IMR-90 (cell line): ENCODE data around the gene CYP4Z1. TPM values are rescaled to one million over a fixed set of nuclear protein-coding genes. Genes with fewer than 3 reads are reported as not detected.

Experiments
- ATAC-seq: fragments of 200-7000 bp; cut with Tn5 transposase; 2 replicates; pipeline ENCODE4 v1.9.1; 2020; ENCODE audit warnings: low read depth, mild to moderate bottlenecking, moderate library complexity
- BruUV-seq: library from RNA; stranded (reverse); fragments of 400-500 nt; replicated peaks from 2 replicates; lab custom pipeline; 2021; lab: Mats Ljungman, UMichigan
- CTCF ChIA-PET: fragments of 300-600 bp; formaldehyde crosslinking; extraction: SDS; loops from one replicate; lab custom pipeline; 2021; ENCODE audit warnings: antibody characterized with exemption; lab: Yijun Ruan, JAX
- POLR2A ChIA-PET: fragments of 300-600 bp; sonication (Branson Sonifier 250); formaldehyde crosslinking; loops from one replicate; lab custom pipeline; 2022; ENCODE audit warnings: antibody characterized with exemption; ENCODE audit not compliant: unreplicated experiment; lab: Charles Lee
- DNase-seq: peaks from one replicate; pipeline ENCODE4 v3.0.0; 2013
- H2AFZ ChIP-seq: replicated peaks from 2 replicates; pipeline ENCODE3; 2013; ENCODE audit warnings: low read length, mild to moderate bottlenecking; ENCODE audit not compliant: poor library complexity
- H2AK5ac ChIP-seq: 2 replicates; pipeline ENCODE4 v1.6.1; 2013; ENCODE audit warnings: low read depth, low read length, inconsistent platforms
- H2AK9ac ChIP-seq: replicated peaks from 2 replicates; pipeline ENCODE3; 2013; ENCODE audit warnings: mild to moderate bottlenecking, low read depth, low read length, moderate library complexity; ENCODE audit not compliant: poor library complexity
- H2BK120ac ChIP-seq: 2 replicates; pipeline ENCODE4 v1.6.1; 2013; ENCODE audit warnings: low read depth, low read length, inconsistent platforms
- H2BK15ac ChIP-seq: 3 replicates; pipeline ENCODE4 v1.6.1; 2013; ENCODE audit warnings: low read depth, low read length, inconsistent platforms
- H2BK20ac ChIP-seq: 2 replicates; pipeline ENCODE4 v1.6.1; 2013; ENCODE audit warnings: low read depth, mild to moderate bottlenecking, inconsistent platforms, low read length, moderate library complexity
- H2BK5ac ChIP-seq: 2 replicates; pipeline ENCODE4 v1.6.1; 2013; ENCODE audit warnings: mild to moderate bottlenecking, low read depth, low read length, inconsistent platforms; ENCODE audit not compliant: poor library complexity, severe bottlenecking
- H3K14ac ChIP-seq: replicated peaks from 2 replicates; pipeline ENCODE4 v1.6.1; 2013; ENCODE audit warnings: low read depth, low read length, inconsistent platforms
- H3K18ac ChIP-seq: 2 replicates; pipeline ENCODE4 v1.6.1; 2013; ENCODE audit warnings: low read depth, low read length, control low read depth
- H3K23ac ChIP-seq: 2 replicates; pipeline ENCODE4 v1.6.1; 2013; ENCODE audit warnings: low read depth, low read length, inconsistent platforms
- H3K27ac ChIP-seq: 2 replicates; pipeline ENCODE4 v1.5.1; 2013; ENCODE audit warnings: mild to moderate bottlenecking, control low read depth, low read length; ENCODE audit not compliant: insufficient read depth
- H3K27me3 ChIP-seq: 2 replicates; pipeline ENCODE4 v1.6.1; 2013; ENCODE audit warnings: low read length; ENCODE audit not compliant: control insufficient read depth, insufficient read depth
- H3K36me3 ChIP-seq: 2 replicates; pipeline ENCODE4 v1.6.1; 2013; ENCODE audit warnings: low read length, mixed read lengths; ENCODE audit not compliant: control insufficient read depth, insufficient read depth
- H3K4ac ChIP-seq: 2 replicates; pipeline ENCODE4 v1.6.1; 2013; ENCODE audit warnings: low read depth, low read length, inconsistent platforms
- H3K4me1 ChIP-seq: 2 replicates; pipeline ENCODE4 v1.6.1; 2013; ENCODE audit warnings: low read length, mixed read lengths; ENCODE audit not compliant: control insufficient read depth, insufficient read depth
- H3K4me2 ChIP-seq: 2 replicates; pipeline ENCODE4 v1.6.1; 2013; ENCODE audit warnings: low read depth, mild to moderate bottlenecking, control low read depth, low read length, moderate library complexity
- H3K4me3 ChIP-seq: 2 replicates; pipeline ENCODE4 v1.5.1; 2013; ENCODE audit warnings: low read depth, mild to moderate bottlenecking, control low read depth, low read length, moderate library complexity; ENCODE audit not compliant: insufficient read depth
- H3K56ac ChIP-seq: 2 replicates; pipeline ENCODE4 v1.6.1; 2013; ENCODE audit warnings: low read length, inconsistent platforms; ENCODE audit not compliant: insufficient read depth; ENCODE audit errors: extremely low read depth
- H3K79me1 ChIP-seq, 2 experiments: 2 replicates each; pipeline ENCODE4 v1.6.1; 2013; ENCODE audit warnings: low read length in 2 of 2, inconsistent platforms in 1 of 2, low read depth in 1 of 2
- H3K9ac ChIP-seq: 2 replicates; pipeline ENCODE4 v1.6.1; 2013; ENCODE audit warnings: low read depth, low read length, control low read depth
- H3K9me1 ChIP-seq: 2 replicates; pipeline ENCODE4 v1.6.1; 2013; ENCODE audit warnings: low read length, inconsistent platforms; ENCODE audit not compliant: insufficient read depth
- H3K9me3 ChIP-seq: 2 replicates; pipeline ENCODE4 v1.6.1; 2013; ENCODE audit warnings: low read length; ENCODE audit not compliant: control insufficient read depth, insufficient read depth
- H4K20me1 ChIP-seq: 2 replicates; pipeline ENCODE4 v1.6.1; 2013; ENCODE audit warnings: low read length, inconsistent platforms; ENCODE audit not compliant: insufficient read depth
- H4K5ac ChIP-seq: 2 replicates; pipeline ENCODE4 v1.6.1; 2013; ENCODE audit warnings: mild to moderate bottlenecking, low read depth, low read length, control low read depth
- H4K8ac ChIP-seq, 2 experiments: 2 replicates each; pipeline ENCODE4 v1.6.1; 2013; ENCODE audit warnings: low read depth in 2 of 2, low read length in 2 of 2, control low read depth in 1 of 2, inconsistent platforms in 1 of 2
- H4K91ac ChIP-seq: 2 replicates; pipeline ENCODE4 v1.6.1; 2013; ENCODE audit warnings: low read depth, low read length, inconsistent platforms; ENCODE audit not compliant: insufficient read depth
- BHLHE40 ChIP-seq: fragments of 150-350 bp; IDR thresholded peaks from 2 replicates; pipeline ENCODE4 v1.6.1; 2016; ENCODE audit warnings: mild to moderate bottlenecking, low read depth, low read length
- CEBPB ChIP-seq: IDR thresholded peaks from 2 replicates; pipeline ENCODE4 v1.6.1; 2012; ENCODE audit warnings: low read depth, low read length, improper control_type of control experiment
- CHD1 ChIP-seq: IDR thresholded peaks from 2 replicates; pipeline ENCODE4 v1.6.1; 2012; ENCODE audit warnings: low read depth, low read length, improper control_type of control experiment
- CTCF ChIP-seq: conservative IDR thresholded peaks from 2 replicates; pipeline ENCODE4 v1.5.1; 2012; ENCODE audit warnings: mild to moderate bottlenecking, low read depth, low read length, improper control_type of control experiment
- ELK1 ChIP-seq: fragments of 150-350 bp; IDR thresholded peaks from 2 replicates; pipeline ENCODE4 v1.6.1; 2016; ENCODE audit warnings: low read depth, mild to moderate bottlenecking, low read length, moderate library complexity, borderline replicate concordance
- FOS ChIP-seq: fragments of 150-350 bp; IDR thresholded peaks from 2 replicates; pipeline ENCODE4 v1.6.1; 2016; ENCODE audit warnings: low read depth, low read length
- MAFK ChIP-seq: IDR thresholded peaks from 2 replicates; pipeline ENCODE4 v1.6.1; 2012; ENCODE audit warnings: low read depth, low read length, improper control_type of control experiment
- MAZ ChIP-seq: IDR thresholded peaks from 2 replicates; pipeline ENCODE4 v1.6.1; 2012; ENCODE audit warnings: low read depth, mild to moderate bottlenecking, low read length, improper control_type of control experiment, moderate library complexity, borderline replicate concordance
- MXI1 ChIP-seq: IDR thresholded peaks from 2 replicates; pipeline ENCODE4 v1.6.1; 2012; ENCODE audit warnings: low read depth, mild to moderate bottlenecking, low read length, moderate library complexity, borderline replicate concordance
- NFE2L2 ChIP-seq: fragments of 150-350 bp; IDR thresholded peaks from 2 replicates; pipeline ENCODE4 v1.6.1; 2016; ENCODE audit warnings: low read depth, mild to moderate bottlenecking, low read length
- POLR2A ChIP-seq: IDR thresholded peaks from 2 replicates; pipeline ENCODE4 v1.6.1; 2012; ENCODE audit warnings: mild to moderate bottlenecking, low read depth, low read length
- RCOR1 ChIP-seq: IDR thresholded peaks from 2 replicates; pipeline ENCODE4 v1.6.1; 2012; ENCODE audit warnings: mild to moderate bottlenecking, low read length, improper control_type of control experiment; ENCODE audit not compliant: insufficient replicate concordance
- RFX5 ChIP-seq: IDR thresholded peaks from 2 replicates; pipeline ENCODE4 v1.8.0; 2012; ENCODE audit warnings: low read depth, mild to moderate bottlenecking, low read length, moderate library complexity
- SMC3 ChIP-seq: fragments of 150-350 bp; IDR thresholded peaks from 2 replicates; pipeline ENCODE4 v1.6.1; 2016; ENCODE audit warnings: low read depth, mild to moderate bottlenecking, antibody characterized with exemption, low read length, moderate library complexity
- USF2 ChIP-seq: fragments of 150-350 bp; IDR thresholded peaks from 2 replicates; pipeline ENCODE4 v1.6.1; 2017; ENCODE audit warnings: mild to moderate bottlenecking, antibody characterized with exemption, low read length, low read depth
- WGBS, 2 experiments: methylation state at CpG; one replicate each; pipeline versions ENCODE4 v1.1.5 to v1.1.7; 2013; ENCODE audit warnings: missing lambda C conversion rate in 2 of 2; ENCODE audit not compliant: insufficient read length in 1 of 2; ENCODE audit errors: extremely low coverage in 2 of 2; 5-methylcytosine and 5-hydroxymethylcytosine counted together
- dilution Hi-C: fragments of 300-500 bp; cut with HindIII; formaldehyde crosslinking; loops from one replicate; pipeline ENCODE4 v1.14.3; 2018; ENCODE audit warnings: low sequenced_read_pairs; ENCODE audit not compliant: unreplicated experiment
- in situ Hi-C: fragments of 300-500 bp; cut with MboI; formaldehyde crosslinking; loops from 3 replicates; pipeline ENCODE4 v1.14.3; 2019; ENCODE audit warnings: low sequenced_read_pairs, inconsistent platforms, mixed read lengths
- intact Hi-C: fragments of 100-400 bp; cut with micrococcal nuclease; formaldehyde crosslinking; loops from 2 replicates; pipeline ENCODE4 v1.10.0; 2022
- polyA plus RNA-seq, 3 experiments: library from polyadenylated mRNA; depleted of rRNA; stranded (reverse); fragments of >200 nt; gene quantifications; 2 replicates each; pipeline ENCODE4 v1.2.3, GENCODE V29; 2012; ENCODE audit warnings: low replicate concordance in 1 of 3
- total RNA-seq: library from RNA; depleted of rRNA; stranded (reverse); fragments of >200 nt; gene quantifications from 2 replicates; pipeline ENCODE4 v1.2.3, GENCODE V29; 2012

Gene CYP4Z1
- total and polyA plus RNA-seq, 2 of the 4 experiments (the other 2 are of a cell fraction) = not detected

- no peak overlapping the region for H3K18ac ChIP-seq
- no peaks in the 10 kb centered on the region for H4K20me1 ChIP-seq
- no peak overlapping the region for H4K91ac ChIP-seq
- no peaks in the 10 kb centered on the region for H3K79me1 ChIP-seq
- no peak overlapping the region for H3K4me3 ChIP-seq
- H3K23ac ChIP-seq = no peak overlapping the region
- no peak overlapping the region for H3K14ac ChIP-seq
- no peak overlapping the region for H3K4me2 ChIP-seq
- in situ Hi-C loops (no loop called here), dilution Hi-C loops (no loop called here), intact Hi-C loops (no loop called here)
- H2BK20ac ChIP-seq = no peak overlapping the region
- H3K9ac ChIP-seq = no peak overlapping the region
- H3K9me1 ChIP-seq = no peaks in the 10 kb centered on the region
- no peak overlapping the region for H3K27ac ChIP-seq
- DNase-seq (no peak), ATAC-seq (no peak)
- H3K4me1 ChIP-seq = no peaks in the 10 kb centered on the region
- no peak overlapping the region for H4K5ac ChIP-seq
- no peak overlapping the region for H2AFZ ChIP-seq
- no peaks in the 10 kb centered on the region for H3K36me3 ChIP-seq
- no peak overlapping the region for H2BK5ac ChIP-seq
- no peak overlapping the region for H3K4ac ChIP-seq
- H3K56ac ChIP-seq = no peak overlapping the region
- H3K9me3 ChIP-seq = no peaks in the 10 kb centered on the region
- no CpG with 5 or more reads among the region's 1 CpG for WGBS, 2 experiments
- no TSS peak for BruUV-seq
- H4K8ac ChIP-seq = no peak overlapping the region
- ChIA-PET CTCF (no interaction called here), POLR2A (no interaction called here)
- H2AK9ac ChIP-seq = no peak overlapping the region
- TF ChIP-seq MAZ = no peak
- no peak for TF ChIP-seq POLR2A
- no peak for TF ChIP-seq SMC3
- no peak for TF ChIP-seq CEBPB
- TF ChIP-seq RCOR1 = no peak
- TF ChIP-seq CTCF = no peak
- no peak for TF ChIP-seq MAFK
- no peak for TF ChIP-seq CHD1
- no peak for TF ChIP-seq NFE2L2
- TF ChIP-seq USF2 = no peak
- no peak for TF ChIP-seq ELK1
- no peak for TF ChIP-seq BHLHE40
- TF ChIP-seq MXI1 = no peak
- no peak for TF ChIP-seq RFX5
- no peak for TF ChIP-seq FOS
- H2BK15ac ChIP-seq = no peak overlapping the region
- no peak overlapping the region for H2BK120ac ChIP-seq
- H3K27me3 ChIP-seq = no peaks in the 10 kb centered on the region
- no peak overlapping the region for H2AK5ac ChIP-seq
These were observed 61.2 kb downstream of the CYP4Z1 start for GRCh38 chr1:47128221-47128620.
